H1 (cell line): ENCODE measurements around the gene KCNJ10. TPM values are rescaled to one million over a fixed set of nuclear protein-coding genes. Genes with fewer than 3 reads are reported as not detected.

Source experiments
- CTCF ChIA-PET: fragments of 300-600 bp; sonication (Branson Sonifier 250); formaldehyde crosslinking; loops from one replicate; lab custom pipeline; 2021; ENCODE audit not compliant: partially characterized antibody; lab: Charles Lee
- POLR2A ChIA-PET: fragments of 300-600 bp; sonication (Branson Sonifier 250); formaldehyde crosslinking; loops from one replicate; lab custom pipeline; 2021; ENCODE audit warnings: inconsistent platforms; ENCODE audit not compliant: partially characterized antibody; lab: Charles Lee
- DNase-seq, 2 experiments: peaks; one replicate each; pipeline versions ENCODE4 v3.0.0 to v3.0.0-alpha.2; 2010 to 2022; ENCODE audit warnings: low spot score in 2 of 2, low read depth in 1 of 2, mixed read lengths in 1 of 2
- FAIRE-seq: peaks from 2 replicates; lab custom pipeline; 2011; peaks lifted over from hg19 to GRCh38; lab: Jason Lieb, UNC
- H2AFZ ChIP-seq: 2 replicates; pipeline ENCODE4 v1.8.1; 2012; ENCODE audit warnings: low read length, inconsistent platforms
- H2AK5ac ChIP-seq: 2 replicates; pipeline ENCODE4 v1.6.1; 2013; ENCODE audit warnings: low read depth, low read length
- H2BK120ac ChIP-seq: replicated peaks from 2 replicates; pipeline ENCODE3; 2013; ENCODE audit warnings: low read depth, low read length, inconsistent platforms
- H2BK12ac ChIP-seq: 2 replicates; pipeline ENCODE4 v1.6.1; 2013; ENCODE audit warnings: low read depth, low read length
- H2BK15ac ChIP-seq: 2 replicates; pipeline ENCODE4 v1.6.1; 2013; ENCODE audit warnings: low read length
- H2BK20ac ChIP-seq: 2 replicates; pipeline ENCODE4 v1.6.1; 2013; ENCODE audit warnings: low read length
- H2BK5ac ChIP-seq: 2 replicates; pipeline ENCODE4 v1.6.1; 2013; ENCODE audit warnings: low read depth, low read length
- H3K14ac ChIP-seq: 2 replicates; pipeline ENCODE4 v1.6.1; 2013; ENCODE audit warnings: inconsistent platforms; ENCODE audit not compliant: insufficient read length
- H3K18ac ChIP-seq: 2 replicates; pipeline ENCODE4 v1.6.1; 2013; ENCODE audit warnings: low read length; ENCODE audit errors: extremely low read depth
- H3K23ac ChIP-seq: 2 replicates; pipeline ENCODE4 v1.6.1; 2013; ENCODE audit warnings: inconsistent platforms; ENCODE audit not compliant: insufficient read length
- H3K23me2 ChIP-seq: 2 replicates; pipeline ENCODE4 v1.6.1; 2013; ENCODE audit warnings: low read depth, low read length
- H3K27ac ChIP-seq: 2 replicates; pipeline ENCODE4 v1.6.1; 2011; ENCODE audit warnings: low read depth, low read length, inconsistent platforms
- H3K27me3 ChIP-seq, 4 experiments: replicated peaks in 1 of 4; 1 replicate in 1 of 4; 2 replicates in 3 of 4; pipeline versions ENCODE4 v1.6.1 to v1.8.1; 2011 to 2013; ENCODE audit warnings: low read length in 3 of 4, mild to moderate bottlenecking in 3 of 4, inconsistent platforms in 2 of 4, mixed read lengths in 2 of 4, moderate library complexity in 1 of 4; ENCODE audit not compliant: control insufficient read depth in 3 of 4, insufficient read depth in 3 of 4; ENCODE audit errors: extremely low read depth in 1 of 4
- H3K36me3 ChIP-seq, 4 experiments: 2 replicates each; pipeline versions ENCODE4 v1.6.1 to v1.8.1; 2011 to 2013; ENCODE audit warnings: mild to moderate bottlenecking in 4 of 4, low read length in 3 of 4, moderate library complexity in 2 of 4, control low read depth in 1 of 4, inconsistent platforms in 1 of 4; ENCODE audit not compliant: insufficient read depth in 4 of 4, control insufficient read depth in 2 of 4
- H3K4ac ChIP-seq: replicated peaks from 2 replicates; pipeline ENCODE3; 2013; ENCODE audit warnings: low read length, low read depth, mixed read lengths, inconsistent platforms; ENCODE audit not compliant: insufficient read length
- H3K4me1 ChIP-seq, 4 experiments: replicated peaks in 1 of 4; 1 replicate in 1 of 4; 2 replicates in 3 of 4; pipeline versions ENCODE4 v1.6.1 to v1.8.1; 2011 to 2013; ENCODE audit warnings: low read length in 3 of 4, inconsistent platforms in 2 of 4, mixed read lengths in 1 of 4; ENCODE audit not compliant: insufficient read depth in 4 of 4, control insufficient read depth in 3 of 4
- H3K4me2 ChIP-seq, 2 experiments: 2 replicates each; pipeline versions ENCODE4 v1.6.1 to v1.8.1; 2011 to 2013; ENCODE audit warnings: low read depth in 2 of 2, low read length in 2 of 2, control low read depth in 1 of 2, inconsistent platforms in 1 of 2, mild to moderate bottlenecking in 1 of 2; ENCODE audit not compliant: insufficient read depth in 1 of 2
- H3K4me3 ChIP-seq, 4 experiments: fragments of 200-600, 300-600 bp in 1 of 4; sonication (generic), shearing (Covaris generic), sonication (Bioruptor Twin) in 1 of 4; 2 replicates each; pipeline versions ENCODE4 v1.5.1 to v1.8.1; 2011 to 2016; ENCODE audit warnings: low read length in 4 of 4, low read depth in 3 of 4, control low read depth in 2 of 4, inconsistent platforms in 2 of 4, mild to moderate bottlenecking in 2 of 4, mixed read lengths in 1 of 4, moderate library complexity in 1 of 4; ENCODE audit not compliant: insufficient read depth in 2 of 4; ENCODE audit errors: extremely low read depth in 1 of 4
- H3K56ac ChIP-seq: replicated peaks from 2 replicates; pipeline ENCODE3; 2013; ENCODE audit warnings: low read depth, mild to moderate bottlenecking, mixed read lengths, low read length, inconsistent platforms; ENCODE audit not compliant: insufficient read length
- H3K79me1 ChIP-seq: 2 replicates; pipeline ENCODE4 v1.6.1; 2013; ENCODE audit warnings: low read depth, low read length, control low read depth
- H3K79me2 ChIP-seq, 2 experiments: 2 replicates each; pipeline versions ENCODE4 v1.6.1 to v1.8.1; 2012 to 2013; ENCODE audit warnings: low read length in 2 of 2, mild to moderate bottlenecking in 2 of 2, inconsistent platforms in 1 of 2; ENCODE audit not compliant: insufficient read depth in 2 of 2, control insufficient read depth in 1 of 2
- H3K9ac ChIP-seq, 4 experiments: replicated peaks in 1 of 4; 1 replicate in 1 of 4; 2 replicates in 3 of 4; pipeline versions ENCODE4 v1.6.1 to v1.8.1; 2011 to 2013; ENCODE audit warnings: low read depth in 3 of 4, low read length in 3 of 4, control low read depth in 2 of 4, mild to moderate bottlenecking in 2 of 4, moderate library complexity in 2 of 4, inconsistent platforms in 1 of 4; ENCODE audit errors: extremely low read depth in 1 of 4
- H3K9me3 ChIP-seq, 2 experiments: 2 replicates each; pipeline versions ENCODE4 v1.6.1 to v1.8.1; 2012 to 2013; ENCODE audit warnings: mild to moderate bottlenecking in 2 of 2, moderate library complexity in 2 of 2, control low read depth in 1 of 2, inconsistent platforms in 1 of 2, low read depth in 1 of 2, low read length in 1 of 2, mixed read lengths in 1 of 2; ENCODE audit not compliant: insufficient read depth in 2 of 2
- H4K20me1 ChIP-seq, 2 experiments: replicated peaks in 1 of 2; 2 replicates each; pipeline versions ENCODE3 to v1.8.1; 2011 to 2013; ENCODE audit warnings: inconsistent platforms in 2 of 2, low read length in 2 of 2, mild to moderate bottlenecking in 1 of 2; ENCODE audit not compliant: insufficient read depth in 2 of 2, control insufficient read depth in 1 of 2
- H4K5ac ChIP-seq: 2 replicates; pipeline ENCODE4 v1.6.1; 2013; ENCODE audit warnings: low read length, low read depth, mixed read lengths, inconsistent platforms; ENCODE audit not compliant: insufficient read length
- H4K8ac ChIP-seq: 2 replicates; pipeline ENCODE4 v1.8.0; 2013; ENCODE audit warnings: mild to moderate bottlenecking, moderate library complexity, low read length, inconsistent platforms; ENCODE audit not compliant: insufficient read depth; ENCODE audit errors: extremely low read depth
- H4K91ac ChIP-seq: replicated peaks from 2 replicates; pipeline ENCODE3; 2013; ENCODE audit warnings: low read length, mixed read lengths, inconsistent platforms; ENCODE audit not compliant: insufficient read length
- ASH2L ChIP-seq: fragments of 200-600, 300-600 bp; sonication (generic); IDR thresholded peaks from one replicate; pipeline ENCODE4 v1.7.1; 2017; ENCODE audit warnings: low read length
- BRCA1 ChIP-seq: IDR thresholded peaks from 2 replicates; pipeline ENCODE4 v1.6.1; 2012; ENCODE audit warnings: low read depth, low read length, improper control_type of control experiment
- CBX5 ChIP-seq: fragments of 300-800, 300-1000 bp; sonication (generic); IDR thresholded peaks from 2 replicates; pipeline ENCODE4 v1.7.1; 2016; ENCODE audit warnings: antibody characterized with exemption, low read length, low read depth
- CHD2 ChIP-seq: IDR thresholded peaks from 2 replicates; pipeline ENCODE4 v1.6.1; 2012; ENCODE audit warnings: low read length, improper control_type of control experiment
- E2F6 ChIP-seq: IDR thresholded peaks from 2 replicates; pipeline ENCODE4 v1.6.1; 2012; ENCODE audit warnings: inconsistent platforms
- EP300 ChIP-seq, 2 experiments: IDR thresholded peaks; 1 replicate in 1 of 2; 2 replicates in 1 of 2; pipeline ENCODE4 v1.6.1; 2011 to 2012; ENCODE audit warnings: low read depth in 2 of 2, low read length in 2 of 2, mild to moderate bottlenecking in 2 of 2, borderline replicate concordance in 1 of 2, inconsistent platforms in 1 of 2, moderate library complexity in 1 of 2
- GABPA ChIP-seq: IDR thresholded peaks from 2 replicates; pipeline ENCODE4 v1.6.1; 2011; ENCODE audit warnings: mild to moderate bottlenecking, low read length, moderate library complexity, borderline replicate concordance; ENCODE audit not compliant: insufficient read depth
- JUN ChIP-seq: IDR thresholded peaks from 2 replicates; pipeline ENCODE4 v1.6.1; 2011; ENCODE audit warnings: low read depth, mild to moderate bottlenecking, improper control_type of control experiment, low read length
- KDM1A ChIP-seq: fragments of 200-600, 300-600 bp; sonication (generic); IDR thresholded peaks from 2 replicates; pipeline ENCODE4 v1.7.1; 2016; ENCODE audit warnings: mild to moderate bottlenecking, low read length, borderline replicate concordance
- NRF1 ChIP-seq: IDR thresholded peaks from 2 replicates; pipeline ENCODE4 v1.6.1; 2011; ENCODE audit warnings: mild to moderate bottlenecking, low read depth, low read length, improper control_type of control experiment
- POLR2AphosphoS5 ChIP-seq: IDR thresholded peaks from 2 replicates; pipeline ENCODE4 v1.6.1; 2011; ENCODE audit warnings: low read depth, low read length
- POU5F1 ChIP-seq: IDR thresholded peaks from 2 replicates; pipeline ENCODE4 v1.6.1; 2011; ENCODE audit warnings: low read depth, mild to moderate bottlenecking, low read length, moderate library complexity
- SP4 ChIP-seq: IDR thresholded peaks from 2 replicates; pipeline ENCODE4 v1.6.1; 2012; ENCODE audit warnings: low read length, inconsistent platforms
- SUZ12 ChIP-seq: fragments of 200-600 bp; sonication (generic); IDR thresholded peaks from 2 replicates; pipeline ENCODE4 v1.6.1; 2012; ENCODE audit warnings: mild to moderate bottlenecking, inconsistent platforms, low read length, moderate library complexity, mixed read lengths
- WGBS, 2 experiments: shearing (Covaris generic) in 1 of 2; methylation state at CpG; one replicate each; pipeline versions ENCODE4 v1.1.6 to v1.1.7; 2013 to 2015; ENCODE audit warnings: low lambda C conversion rate in 2 of 2, mixed read lengths in 2 of 2, inconsistent platforms in 1 of 2, low coverage in 1 of 2, missing lambda C conversion rate in 1 of 2; ENCODE audit not compliant: insufficient replicate concordance in 2 of 2, insufficient coverage in 1 of 2, insufficient read length in 1 of 2; ENCODE audit errors: extremely low coverage in 1 of 2, missing lambda C conversion rate in 1 of 2; 5-methylcytosine and 5-hydroxymethylcytosine counted together
- polyA plus RNA-seq, 7 experiments: library from polyadenylated mRNA; depleted of rRNA in 3 of 7; stranded (reverse) in 5 of 7; unstranded in 2 of 7; fragments of >200 nt in 5 of 7; fragments of 200-250 nt in 2 of 7; gene quantifications; 1 replicate in 5 of 7; 2 replicates in 1 of 7; 4 replicates in 1 of 7; pipeline versions ENCODE4 v1.2.1 to v1.2.3, GENCODE V29; 2011 to 2013; ENCODE audit warnings: missing spikeins in 2 of 7, mixed read lengths in 2 of 7
- total RNA-seq: library from RNA; stranded (reverse); fragmentation: NEBNext Ultra II Directional; extraction: Animal tissue kit (Norgen Biotek cat#: 25700); gene quantifications from 2 replicates; pipeline ENCODE4 v1.2.1, GENCODE V29; 2021

Gene KCNJ10
- total and polyA plus RNA-seq, 2 of the 8 experiments (the other 6 are each of a cell fraction or from before 2014, with no cell fraction given) = 1.7 to 2.4 TPM

GRCh38 chr1:159965263-159965662, 104.7 kb downstream of the KCNJ10 start:
- DNase-seq = no peak
- Histone ChIP-seq H3K23ac (no peak overlapping the region), H3K14ac (no peak overlapping the region), H2BK12ac (no peak overlapping the region), H4K8ac (no peak overlapping the region), H2BK15ac (no peak overlapping the region), H3K9ac (no peak overlapping the region), H3K4me1 (no peaks in the 10 kb centered on the region; a peak in 1 of 7 replicates), H3K27me3 (no peaks in the 10 kb centered on the region), H3K4me3 (no peak overlapping the region), H2AK5ac (no peak overlapping the region), H3K79me1 (no peaks in the 10 kb centered on the region), H3K23me2 (no peaks in the 10 kb centered on the region), H3K56ac (no peak overlapping the region), H3K9me3 (no peaks in the 10 kb centered on the region), H2BK5ac (no peak overlapping the region), H4K5ac (no peak overlapping the region), H3K18ac (no peak overlapping the region), H2BK20ac (no peak overlapping the region), H3K27ac (no peak overlapping the region), H4K20me1 (no peaks in the 10 kb centered on the region), H3K36me3 (no peaks in the 10 kb centered on the region), H3K4me2 (no peak overlapping the region), H3K79me2 (no peaks in the 10 kb centered on the region), H2AFZ (no peak overlapping the region), H2BK120ac (no peak overlapping the region), H3K4ac (no peak overlapping the region), H4K91ac (no peak overlapping the region)
- FAIRE-seq = no peak
- ChIA-PET CTCF (interaction anchor here (1.7 to 2.6 kb wide), 4 partner anchors 11 to 42 kb away, joined by 6 to 9 read pairs (median 6); partner anchors contain the start of gene SLAMF9), POLR2A (interaction anchor here (1.4 kb wide), 1 partner anchor 12 kb away, joined by 3 read pairs; no protein-coding TSS in a partner anchor)
- 93% methylated on average over 2 of the region's 2 CpGs; no CpG with 5 or more reads in 1 of the 2 experiments for WGBS, 2 experiments
- TF ChIP-seq KDM1A (no peak), CBX5 (no peak), E2F6 (no peak), POU5F1 (no peak), BRCA1 (no peak), JUN (no peak), CHD2 (no peak), SP4 (no peak), EP300 (IDR thresholded peaks at IDR 0.05; ENCODE audit: borderline replicate concordance in 1 of 2, low read depth in 2 of 2, low read length in 2 of 2) (no peak), POLR2AphosphoS5 (no peak), NRF1 (no peak), ASH2L (no peak), SUZ12 (no peak), GABPA (no peak)
